ENCODE results near the gene BUD31.

DNA sequence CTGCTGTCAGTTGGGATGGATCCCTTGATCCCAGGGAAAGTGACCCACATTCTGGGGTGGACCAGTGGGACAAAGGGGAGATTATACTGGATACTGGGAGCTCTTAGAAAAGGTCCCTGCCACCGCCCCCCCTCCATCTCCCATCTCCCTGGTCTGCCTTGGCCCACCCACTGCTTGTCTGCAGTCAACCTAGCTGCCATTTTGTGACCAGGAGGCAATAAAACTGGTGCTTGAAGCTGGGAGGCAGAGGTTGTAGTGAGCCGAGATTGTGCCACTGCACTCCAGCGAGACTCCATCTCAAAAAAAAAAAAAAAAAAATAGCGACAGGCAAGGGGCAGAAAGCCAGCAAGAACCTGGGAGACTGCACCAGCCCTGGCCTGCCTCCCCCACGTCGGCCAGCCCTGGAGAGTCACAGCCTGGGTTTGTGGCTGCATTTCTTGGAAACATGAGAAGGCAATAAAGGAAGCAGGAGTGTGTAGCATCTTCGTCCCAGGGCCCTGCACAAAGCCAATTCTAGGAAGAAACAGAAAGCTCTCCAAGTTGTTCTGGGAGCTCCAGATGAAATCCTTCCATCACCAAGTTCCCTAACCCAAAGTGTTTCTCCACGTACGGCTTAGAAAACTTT lies 38.9 kb upstream of the BUD31 start:
- TF ChIP-seq CTCF (IDR thresholded peaks at IDR 0.05) (no peak), POLR2A (IDR thresholded peaks at IDR 0.05) (no peak), POLR2AphosphoS5 (IDR thresholded peaks at IDR 0.05) (no peak)

Data from transverse colon (tissue), 4 donors.